NCI-H1417 treated with DMSO at 0.1 percent for 48 hours (cell line): Measurements from ENCODE around the gene PON3.

Experiments
- DNase-seq: peaks from one replicate; lab custom pipeline; 2025; lab: John Stamatoyannopoulos, UW

PON3 gene

DNA sequence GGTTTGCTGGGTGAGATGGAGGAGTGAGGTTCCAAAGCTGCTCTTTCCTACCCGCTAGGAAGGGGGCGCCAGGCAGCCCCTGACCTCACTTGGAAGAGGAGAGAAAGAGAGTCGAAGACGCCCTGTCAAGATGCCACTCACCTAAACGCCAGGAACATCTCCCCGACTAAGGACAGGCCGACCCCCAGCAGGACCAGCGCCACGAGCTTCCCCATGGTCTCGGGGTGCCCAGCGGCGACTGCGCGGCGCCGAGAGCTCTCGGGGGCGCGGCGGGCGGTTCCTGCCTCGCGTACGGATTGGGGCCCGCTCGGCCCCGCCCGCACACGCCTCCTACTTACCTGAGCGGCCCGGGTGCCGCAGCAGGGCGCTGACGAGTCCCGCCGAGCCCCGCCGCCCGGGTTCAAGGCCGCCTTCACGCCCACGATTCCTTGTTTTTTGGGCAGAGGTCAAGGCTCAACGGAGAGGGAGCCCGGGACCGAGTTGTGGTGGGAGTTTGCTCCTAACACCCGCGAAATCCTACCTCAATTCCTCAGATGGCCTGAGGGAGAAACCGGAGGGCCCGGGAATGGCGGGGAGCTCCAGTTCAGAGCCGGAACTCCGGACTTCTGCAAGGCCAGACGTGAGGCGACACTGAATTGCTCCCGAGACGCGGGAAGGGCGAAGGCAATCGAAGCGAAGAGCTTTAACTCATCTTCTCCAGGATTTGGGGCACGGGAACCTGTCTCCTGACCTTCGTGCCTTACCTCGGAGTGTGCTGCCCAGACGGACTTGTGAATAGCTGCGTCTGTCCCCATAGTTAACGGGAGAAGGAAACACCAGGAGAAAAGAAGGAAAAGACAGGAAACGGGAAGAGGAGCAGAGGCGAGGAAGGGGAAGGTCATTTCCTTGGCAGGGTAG, at the start of gene PON3:
Gene PON3, minus strand, starts transcription at position 240 of the 897 bp plus-strand sequence. Its CDS starts 25 bp downstream, at position 215.
- DNase-seq, result no peak

DNA sequence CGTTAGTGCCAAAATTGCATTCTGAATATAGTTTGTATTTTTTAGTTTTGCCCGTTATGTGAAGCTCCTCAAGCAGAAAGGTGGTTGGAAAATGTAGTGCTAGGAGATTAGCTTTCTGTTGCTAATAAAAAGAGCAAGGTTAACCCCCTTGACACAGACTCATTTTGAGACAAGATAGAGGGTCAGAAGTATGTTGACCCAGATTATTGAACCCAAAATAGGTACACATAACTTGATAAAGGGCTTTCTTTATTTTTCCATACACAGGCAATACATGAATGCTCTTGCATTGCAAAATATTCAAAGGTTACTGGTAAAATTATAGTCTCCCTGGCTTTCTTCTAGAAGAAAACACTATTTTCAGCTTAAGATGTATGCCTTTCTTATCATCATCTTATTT, 48.6 kb upstream of the PON3 start:
- DNase-seq, result no peak

DNA sequence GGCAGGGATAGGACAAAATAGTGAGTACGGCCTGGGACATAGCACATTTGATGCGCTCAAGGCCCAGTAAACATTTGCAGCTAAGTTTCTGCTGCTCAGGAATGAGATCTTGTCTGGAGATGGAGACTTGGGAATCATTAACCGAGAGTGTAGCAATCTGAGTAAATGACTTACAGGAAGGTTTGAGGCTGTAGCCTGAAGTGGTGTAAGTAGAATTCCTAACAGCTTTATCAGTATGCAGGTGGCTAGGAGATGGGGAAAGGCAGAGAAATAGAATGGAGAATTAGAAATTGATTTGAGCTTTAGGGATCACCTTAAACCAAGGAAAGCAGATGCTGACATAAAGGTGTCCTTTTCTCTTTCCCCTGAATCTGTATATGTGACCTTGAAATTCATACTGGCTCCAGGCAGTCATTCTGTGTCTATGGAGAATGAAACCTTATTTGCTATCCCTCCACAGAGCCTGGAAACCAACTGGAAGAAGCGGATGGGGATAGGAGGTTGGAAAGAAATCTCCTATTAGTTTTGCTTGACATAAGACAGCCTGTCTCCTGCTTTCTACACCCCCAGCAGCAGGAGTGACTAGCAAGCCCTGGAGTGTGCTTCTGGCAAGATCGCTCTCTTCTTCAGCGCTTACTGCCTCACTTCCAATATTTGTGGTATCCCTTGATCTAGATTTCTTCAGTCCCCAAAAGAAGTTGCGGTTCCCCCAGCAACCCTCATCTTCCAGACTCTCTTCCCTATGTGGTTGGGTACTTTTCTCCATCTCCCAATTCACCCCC, 45.1 kb upstream of the PON3 start:
- no peak for DNase-seq

DNA sequence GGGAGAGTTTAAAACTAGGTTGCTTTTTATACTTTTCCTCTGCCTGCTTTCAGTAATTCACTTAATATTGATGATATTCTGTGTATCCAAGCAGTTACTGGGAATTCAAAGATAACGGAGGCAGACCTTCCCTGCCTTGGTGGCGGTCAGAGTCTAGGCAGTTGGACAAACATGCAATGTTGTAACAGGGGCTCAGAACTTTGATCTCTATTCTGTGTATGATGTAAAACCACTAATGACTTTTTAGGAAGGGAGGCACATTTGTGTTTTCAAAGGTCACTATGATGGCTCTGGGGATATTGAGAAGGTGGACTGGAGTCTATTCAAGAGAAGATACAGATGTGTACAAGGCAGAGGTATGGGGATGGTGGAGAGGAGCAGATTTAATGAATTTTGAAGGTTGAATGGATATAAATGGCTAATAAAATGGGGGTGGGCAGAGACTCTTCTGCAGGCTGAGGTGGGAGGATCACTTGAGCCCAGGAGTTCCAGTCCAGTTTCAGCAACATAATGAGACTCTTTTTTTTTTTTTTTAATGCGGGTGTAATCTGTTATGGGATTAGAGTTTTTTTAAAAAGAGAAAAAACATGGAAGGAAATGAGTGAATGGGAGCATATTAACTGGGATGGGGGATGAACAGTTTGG, 44.3 kb upstream of the PON3 start:
- no peak for DNase-seq

DNA sequence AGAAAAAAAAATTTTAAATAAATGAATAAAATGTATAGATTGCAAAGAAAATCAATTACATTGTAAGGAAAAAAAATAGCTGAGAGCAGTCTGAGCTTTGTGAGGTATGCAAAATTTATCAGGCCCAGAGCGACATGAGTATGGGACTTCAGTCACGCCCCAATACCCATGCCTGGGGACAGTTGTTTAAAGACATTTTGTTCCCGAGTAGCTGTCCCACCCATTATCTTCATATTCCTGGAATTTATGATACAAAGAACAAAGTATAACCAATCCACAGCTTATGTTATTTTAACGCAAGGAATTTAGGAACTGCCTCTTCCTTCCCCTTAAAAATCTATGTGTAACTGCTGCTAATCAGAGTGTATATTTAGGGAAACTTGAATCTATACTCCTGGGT, 40.2 kb upstream of the PON3 start:
- DNase-seq, result no peak

DNA sequence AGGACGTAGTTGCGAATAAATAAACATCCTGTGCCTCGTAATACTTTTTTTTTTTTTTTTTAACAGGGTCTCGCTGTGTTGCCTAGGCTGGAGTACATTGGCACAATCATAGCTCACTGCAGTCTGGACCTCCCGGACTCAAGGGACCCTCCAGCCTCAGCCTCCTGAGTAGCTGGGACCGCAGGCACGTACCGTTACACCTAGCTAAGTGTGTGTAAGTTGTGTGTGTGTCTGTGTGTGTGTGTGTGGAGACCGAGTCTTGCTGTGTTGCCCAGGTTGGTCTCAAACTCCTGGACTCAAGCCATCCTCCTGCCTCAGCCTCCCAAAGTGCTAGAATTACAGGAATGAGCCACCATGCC, 39.2 kb upstream of the PON3 start:
- no peak for DNase-seq

DNA sequence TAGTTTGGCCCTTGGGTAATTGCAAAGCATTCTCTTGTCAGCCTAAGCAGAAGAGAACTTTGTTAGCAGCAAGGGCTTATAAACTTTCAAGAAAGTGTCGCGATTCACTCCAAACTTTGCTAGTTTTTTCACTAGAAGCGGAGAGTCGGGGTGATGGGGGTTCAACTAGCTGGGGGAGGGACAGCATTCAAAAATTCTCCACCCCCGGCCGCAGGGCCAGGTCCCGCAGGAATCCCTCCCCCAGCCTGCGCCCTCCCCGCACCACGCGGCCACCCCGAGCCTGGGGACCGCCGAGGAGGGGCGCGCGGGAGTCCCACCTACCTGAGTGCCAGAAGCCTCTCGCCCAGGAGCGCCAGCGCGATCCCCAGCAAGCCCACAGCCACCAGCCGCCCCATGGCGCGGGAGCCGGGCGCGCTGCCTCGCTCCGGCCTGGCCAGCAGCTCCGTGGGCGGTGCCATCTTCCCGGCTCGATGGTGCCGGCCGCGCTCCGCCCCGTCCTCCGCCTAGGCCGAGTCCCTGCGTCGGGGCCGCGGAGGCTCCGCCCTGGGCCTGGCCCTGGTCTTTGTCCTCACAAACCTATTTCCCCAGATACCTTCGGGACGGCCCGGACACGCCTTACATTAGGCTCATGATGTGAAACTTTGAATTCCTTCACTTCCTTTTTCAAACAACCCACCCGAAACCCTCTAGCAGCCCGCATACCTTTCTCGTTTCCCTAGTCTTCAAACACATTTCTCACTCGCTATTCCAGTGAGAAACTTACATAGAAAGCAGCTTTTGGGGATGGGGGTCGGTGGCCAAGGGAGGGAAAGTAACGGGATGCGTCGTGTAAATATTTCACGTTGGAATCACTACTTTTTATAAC, 38.6 kb upstream of the PON3 start, which contains the start of gene PON2:
Gene PON2, minus strand, starts transcription at position 472 of the 865 bp plus-strand sequence. Its CDS starts 77 bp downstream, at position 395.
- DNase-seq, result no peak

DNA sequence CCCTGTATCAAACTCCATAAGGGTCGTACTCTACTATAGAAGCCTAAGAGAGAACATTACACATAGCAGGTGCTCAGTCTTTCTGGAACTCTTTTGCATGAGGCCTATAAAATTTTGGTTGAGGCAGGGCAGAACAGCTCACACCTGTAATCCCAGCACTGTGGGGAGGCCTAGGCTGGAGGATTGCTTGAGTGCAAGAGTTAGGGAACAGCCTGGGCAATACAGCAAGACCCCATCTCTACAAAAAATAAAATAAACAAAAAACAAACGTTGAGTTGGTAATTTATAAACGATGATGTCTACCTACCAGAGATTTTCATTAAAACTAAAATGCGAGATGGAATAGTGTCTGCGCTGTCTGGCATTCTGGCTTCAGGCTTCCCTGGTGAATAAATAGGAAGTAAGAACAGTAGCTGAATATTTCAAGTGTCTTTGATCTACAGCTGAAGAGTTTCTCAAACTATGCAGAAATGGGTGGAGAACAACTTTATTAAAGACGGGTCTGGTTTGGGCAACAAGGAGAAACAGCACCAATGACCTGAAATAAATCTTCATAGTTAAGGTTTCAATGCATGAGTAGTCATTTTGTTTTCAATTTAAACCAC, 37.9 kb upstream of the PON3 start:
- DNase-seq, result no peak

DNA sequence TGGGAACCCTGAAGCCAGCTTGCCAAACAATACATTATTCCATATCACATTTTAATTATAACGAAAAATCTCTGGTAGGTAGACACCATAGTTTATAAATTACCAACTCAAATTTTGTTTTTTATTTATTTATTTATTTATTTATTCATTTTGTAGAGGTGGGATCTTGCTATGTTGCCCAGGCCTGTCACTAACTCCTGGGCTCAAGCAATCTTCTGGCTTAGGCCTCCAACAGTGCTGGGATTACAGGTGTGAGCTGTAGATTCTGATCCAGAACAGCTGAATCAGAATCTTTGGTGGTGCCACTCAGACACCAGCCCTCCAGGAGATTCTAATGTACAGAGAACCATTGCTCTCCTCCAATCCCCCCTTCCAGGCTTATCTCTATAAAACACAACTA, 37.0 kb upstream of the PON3 start:
- DNase-seq, result no peak

DNA sequence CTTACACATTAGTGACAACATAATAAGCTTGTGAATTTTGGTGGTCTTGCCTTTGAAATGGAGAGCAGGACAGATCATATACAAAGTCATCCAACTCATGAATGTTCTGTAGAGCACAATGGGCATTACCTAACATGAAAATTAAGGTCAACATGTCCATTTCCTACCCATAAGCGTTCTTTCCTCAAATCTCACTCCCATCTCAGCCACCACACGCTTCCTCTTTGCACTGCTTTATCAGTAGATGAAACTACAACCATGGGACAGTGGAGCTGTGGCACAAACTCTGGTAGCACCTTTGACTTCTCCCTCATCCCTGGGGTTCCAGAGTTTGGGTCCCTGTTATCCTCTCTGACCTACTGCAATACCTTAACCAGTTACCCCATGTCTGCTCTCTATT, 36.4 kb upstream of the PON3 start:
- no peak for DNase-seq

DNA sequence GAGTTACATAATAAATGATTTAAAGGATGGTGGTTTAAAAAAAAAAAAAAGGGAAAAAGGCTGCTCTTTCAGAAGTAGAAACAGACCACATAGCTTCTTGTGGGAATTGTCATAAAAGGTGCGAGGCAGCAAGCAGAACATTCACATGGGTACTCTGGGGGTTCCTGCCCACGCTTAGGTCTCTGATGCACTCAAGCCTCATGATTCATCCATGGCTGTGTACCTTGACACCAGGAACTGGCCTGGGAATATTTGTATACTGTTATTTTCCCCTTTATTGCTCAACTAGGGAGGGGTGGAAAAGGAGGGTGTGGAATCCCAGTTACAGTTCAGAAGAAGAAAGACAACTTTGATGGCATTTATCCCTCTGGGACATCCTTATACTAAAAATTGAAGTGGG, 34.7 kb upstream of the PON3 start:
- no peak for DNase-seq

DNA sequence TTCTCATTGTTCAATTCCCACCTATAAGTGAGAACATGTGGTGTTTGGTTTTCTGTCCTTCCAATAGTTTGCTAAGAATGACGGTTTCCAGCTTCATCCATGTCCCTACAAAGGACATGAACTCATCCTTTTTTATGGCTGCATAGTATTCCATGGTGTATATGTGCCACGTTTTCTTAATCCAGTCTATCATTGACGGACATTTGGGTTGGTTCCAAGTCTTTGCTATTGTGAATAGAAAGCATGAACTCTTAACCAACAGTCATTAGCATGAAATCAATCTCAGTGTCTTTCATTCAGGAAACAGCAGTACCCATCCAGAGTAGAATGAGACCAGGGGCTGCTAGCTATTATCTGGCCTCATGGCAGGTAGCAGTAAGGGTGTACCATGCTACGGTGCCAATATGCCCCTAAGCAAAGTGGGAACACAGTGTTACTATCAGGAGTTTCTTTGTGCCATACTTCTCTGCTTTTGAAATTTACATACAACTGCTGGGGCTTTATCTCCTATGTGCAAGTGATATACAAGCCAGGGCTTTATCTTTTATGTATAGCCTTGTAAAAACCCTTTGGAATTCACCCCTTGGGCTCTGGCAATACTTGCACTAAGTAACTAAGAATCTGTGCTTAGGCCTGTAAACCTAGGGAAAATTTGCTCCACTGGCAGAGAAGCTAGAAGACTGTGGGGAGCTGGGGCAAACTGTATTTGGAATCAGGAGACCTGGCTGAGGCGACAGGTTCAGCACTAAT, 33.2 kb upstream of the PON3 start:
- no peak for DNase-seq

DNA sequence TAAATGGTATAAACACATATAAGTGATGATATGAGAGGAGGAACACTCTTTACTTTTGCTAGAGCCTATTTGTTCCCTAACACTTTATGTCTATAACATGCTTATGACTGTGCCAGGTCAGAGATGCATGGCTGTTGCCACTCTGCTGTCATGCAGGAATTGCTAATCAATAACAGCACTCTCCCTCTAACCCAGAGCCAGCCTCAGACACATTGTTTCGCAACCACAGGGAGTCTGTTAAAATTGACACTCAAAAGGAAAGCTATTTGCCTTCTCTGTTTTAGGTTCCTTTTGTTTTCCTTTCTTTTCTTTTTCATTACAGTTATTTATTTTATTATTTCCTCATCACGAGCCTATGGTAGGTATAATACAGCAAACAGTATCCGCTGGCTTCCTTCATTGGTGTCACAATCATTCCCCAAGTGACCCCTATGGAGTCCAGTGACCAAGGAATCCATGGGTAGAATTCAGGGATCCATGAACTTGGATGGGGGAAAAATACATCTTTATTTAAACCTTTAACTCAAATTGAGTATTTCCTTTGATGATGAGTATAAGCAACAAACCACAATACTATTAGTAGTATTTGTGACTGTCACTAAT, 31.8 kb upstream of the PON3 start:
- DNase-seq, result no peak

DNA sequence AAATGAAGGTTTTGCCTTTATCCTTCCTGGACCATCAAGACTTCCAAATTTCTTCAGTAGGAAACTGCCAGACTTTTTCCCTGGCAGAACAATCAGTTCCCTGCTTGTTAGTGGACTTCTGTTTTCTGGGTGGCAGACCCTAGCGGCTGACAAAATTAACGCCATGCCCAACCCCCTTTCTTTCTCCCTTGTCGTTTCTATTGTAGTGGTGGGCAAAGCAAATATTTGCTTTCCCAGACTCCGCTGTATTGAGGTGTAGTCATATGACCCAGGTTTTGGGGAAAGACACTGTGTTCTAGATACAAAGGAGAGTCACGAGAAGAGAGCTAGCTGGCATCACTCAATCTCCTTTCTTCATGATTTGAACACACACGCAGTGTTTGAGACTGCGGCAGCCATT, 31.0 kb upstream of the PON3 start:
- no peak for DNase-seq

DNA sequence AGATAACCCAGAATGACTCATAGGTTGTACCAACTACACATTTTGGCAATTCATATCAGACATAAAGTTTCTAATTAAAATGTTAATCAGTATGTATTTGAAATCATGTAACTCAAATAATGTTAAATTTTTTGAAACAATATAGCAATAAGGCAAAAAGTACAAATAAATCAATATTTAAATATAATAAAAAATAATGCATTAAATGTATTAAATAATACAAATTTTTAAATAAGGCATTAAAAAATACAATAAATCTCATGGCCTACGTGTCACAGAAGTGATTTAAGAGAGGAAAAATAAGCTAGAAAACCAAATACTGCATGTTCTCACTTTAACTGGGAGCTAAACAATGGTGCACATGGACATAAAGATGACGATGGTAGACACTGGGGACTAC, 29.5 kb upstream of the PON3 start:
- no peak for DNase-seq

DNA sequence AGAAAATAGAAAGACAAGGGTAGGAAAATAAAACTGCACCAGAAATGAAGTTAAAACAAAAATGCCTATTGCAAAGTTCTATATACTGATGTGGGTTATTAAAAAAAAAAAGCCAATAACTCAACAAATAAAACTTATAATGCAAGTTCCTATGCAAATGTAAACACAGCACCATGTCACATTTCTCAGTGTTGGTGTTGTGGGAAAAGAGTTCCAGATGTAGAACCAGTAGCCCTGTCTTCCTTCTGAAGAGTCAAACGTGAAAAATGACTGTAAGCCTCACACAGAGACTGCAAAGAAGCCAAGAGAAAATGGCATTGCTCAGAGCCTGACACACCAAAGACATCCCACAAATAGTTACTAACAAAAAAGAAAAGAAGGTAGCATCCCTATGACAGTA, 28.5 kb upstream of the PON3 start:
- DNase-seq, result no peak

DNA sequence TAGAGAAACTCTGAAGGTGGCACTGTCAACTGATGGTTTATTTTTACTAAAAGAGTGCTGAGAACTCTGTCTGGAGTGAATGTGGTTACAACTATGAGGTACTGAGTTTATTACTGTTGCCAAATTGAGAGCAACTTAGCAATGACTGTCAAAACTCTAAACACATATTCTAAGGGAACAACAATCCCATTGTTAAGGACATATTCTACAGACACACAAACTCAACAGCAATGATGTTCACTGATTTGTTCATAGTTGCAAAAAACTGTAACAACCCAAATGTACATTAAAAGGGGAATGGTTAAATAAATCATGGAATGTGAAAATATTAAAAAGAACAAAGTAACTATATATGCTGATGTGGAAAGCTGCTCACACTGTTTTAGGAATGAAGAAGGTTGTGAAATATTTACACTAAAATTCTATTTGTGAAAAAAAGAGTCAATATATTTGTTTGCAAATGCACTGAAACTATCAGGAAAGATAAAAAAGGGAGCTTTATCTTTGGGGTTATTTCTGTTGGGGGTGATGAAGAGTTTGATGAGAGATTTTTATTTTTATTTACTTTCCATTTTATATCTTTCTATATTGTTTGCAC, 25.8 kb upstream of the PON3 start:
- no peak for DNase-seq

DNA sequence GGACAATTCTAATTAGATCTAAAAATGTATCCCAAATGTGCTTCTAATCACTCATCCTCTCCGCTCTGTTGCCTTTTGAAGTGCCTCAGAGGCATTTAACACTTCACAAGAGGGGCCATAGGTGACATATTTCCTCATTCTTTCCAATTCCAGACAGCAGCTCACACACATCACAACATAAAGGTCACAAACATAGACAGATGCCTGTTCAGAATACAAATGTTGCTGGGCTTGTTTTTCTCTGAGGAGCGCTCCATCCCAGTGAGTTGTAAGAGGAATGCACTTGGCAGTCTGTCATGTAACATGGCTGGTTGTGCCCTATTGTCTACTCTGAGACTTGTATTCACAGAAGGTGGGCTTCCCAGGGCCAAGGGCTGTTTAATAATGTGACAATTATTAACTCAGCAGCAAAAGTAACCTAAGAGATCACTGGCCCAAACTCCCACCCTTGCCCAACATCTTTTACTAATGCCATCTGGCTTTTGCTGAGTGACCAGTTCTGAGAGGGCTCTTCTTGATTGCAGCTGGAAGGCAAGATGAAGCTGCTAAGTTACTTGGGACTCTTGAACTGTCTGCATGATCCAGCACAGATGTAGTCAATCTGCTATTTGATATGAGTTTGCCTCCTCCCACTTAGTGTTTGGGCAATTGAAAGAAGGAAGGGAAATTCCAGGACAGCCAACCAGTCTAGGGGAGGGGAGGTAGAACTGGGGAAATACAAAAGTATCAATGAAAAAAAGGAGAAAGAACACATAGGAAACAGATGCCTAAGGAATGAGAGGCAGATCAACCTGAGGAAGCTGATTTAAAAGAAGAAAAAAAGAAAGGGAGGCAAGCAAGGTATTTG, 25.0 kb upstream of the PON3 start:
- peak; percentile 40 for DNase-seq

DNA sequence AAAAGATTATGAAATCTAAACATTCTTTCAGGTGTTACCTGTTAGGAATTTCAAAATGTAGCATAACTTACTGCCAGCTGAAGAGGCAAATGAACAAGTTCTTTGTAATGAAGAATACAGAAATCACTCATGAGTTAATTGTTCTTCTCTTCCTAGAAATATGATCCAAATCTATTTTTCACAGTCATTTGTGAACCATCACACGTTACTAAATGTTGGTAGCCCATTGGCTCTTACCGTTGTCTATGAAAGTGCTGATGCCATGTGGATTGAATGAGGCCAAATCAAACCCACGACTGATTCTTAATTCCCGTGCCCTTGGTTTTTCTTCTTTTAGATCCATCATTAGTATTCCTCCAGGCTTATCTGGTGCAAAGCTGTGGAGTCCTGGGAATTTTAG, 15.9 kb upstream of the PON3 start:
- DNase-seq, result no peak
